ENCODE measurements around the gene DBNDD1. TPM values are rescaled to one million over a fixed set of nuclear protein-coding genes. Genes with fewer than 3 reads are reported as not detected.

Gene DBNDD1
- total RNA-seq, 4 donors from 2014 or later: 1.4 to 5.0 (median 3.5) TPM; not detected in 1

GRCh38 chr16:89996178-89996489 lies 23.1 kb downstream of the DBNDD1 start:
- no peak for ATAC-seq (ENCODE audit: low FRiP score)
- TF ChIP-seq, protein P1, sequence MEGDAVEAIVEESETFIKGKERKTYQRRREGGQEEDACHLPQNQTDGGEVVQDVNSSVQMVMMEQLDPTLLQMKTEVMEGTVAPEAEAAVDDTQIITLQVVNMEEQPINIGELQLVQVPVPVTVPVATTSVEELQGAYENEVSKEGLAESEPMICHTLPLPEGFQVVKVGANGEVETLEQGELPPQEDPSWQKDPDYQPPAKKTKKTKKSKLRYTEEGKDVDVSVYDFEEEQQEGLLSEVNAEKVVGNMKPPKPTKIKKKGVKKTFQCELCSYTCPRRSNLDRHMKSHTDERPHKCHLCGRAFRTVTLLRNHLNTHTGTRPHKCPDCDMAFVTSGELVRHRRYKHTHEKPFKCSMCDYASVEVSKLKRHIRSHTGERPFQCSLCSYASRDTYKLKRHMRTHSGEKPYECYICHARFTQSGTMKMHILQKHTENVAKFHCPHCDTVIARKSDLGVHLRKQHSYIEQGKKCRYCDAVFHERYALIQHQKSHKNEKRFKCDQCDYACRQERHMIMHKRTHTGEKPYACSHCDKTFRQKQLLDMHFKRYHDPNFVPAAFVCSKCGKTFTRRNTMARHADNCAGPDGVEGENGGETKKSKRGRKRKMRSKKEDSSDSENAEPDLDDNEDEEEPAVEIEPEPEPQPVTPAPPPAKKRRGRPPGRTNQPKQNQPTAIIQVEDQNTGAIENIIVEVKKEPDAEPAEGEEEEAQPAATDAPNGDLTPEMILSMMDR (IDR thresholded peaks at IDR 0.05): no peak
- DNase-seq (ENCODE audit: low spot score): no peak

DNA sequence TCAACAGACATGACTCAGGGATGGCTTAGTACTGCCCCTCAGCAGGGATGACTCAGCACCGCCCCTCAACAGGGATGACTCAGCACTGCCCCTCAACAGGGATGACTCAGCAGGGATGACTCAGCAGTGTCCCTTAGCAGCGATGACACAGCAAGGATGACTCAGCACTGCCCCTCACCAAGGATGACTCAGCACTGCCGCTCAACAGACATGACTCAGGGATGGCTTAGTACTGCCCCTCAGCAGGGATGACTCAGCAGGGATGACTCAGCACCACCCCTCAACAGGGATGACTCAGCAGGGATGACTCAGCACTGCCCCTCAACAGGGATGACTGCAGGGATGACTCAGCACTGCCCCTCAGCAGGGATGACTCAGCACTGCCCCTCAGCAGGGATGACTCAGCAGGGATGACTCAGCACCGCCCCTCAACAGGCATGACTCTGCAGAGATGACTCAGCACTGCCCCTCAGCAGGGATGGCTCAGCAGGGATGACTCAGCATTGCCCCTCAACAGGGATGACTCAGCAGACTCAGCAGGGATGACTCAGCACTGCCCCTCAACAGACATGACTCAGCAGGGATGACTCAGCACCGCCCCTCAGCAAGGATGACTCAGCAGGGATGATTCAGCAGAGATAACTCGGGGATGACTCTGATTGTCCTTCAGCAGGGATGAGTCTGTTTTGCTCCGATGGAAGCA lies 23.6 kb downstream of the DBNDD1 start:
- ATAC-seq (ENCODE audit: low FRiP score): peak; percentile 10
- peak; percentile 68 for DNase-seq (ENCODE audit: low spot score)

DNA sequence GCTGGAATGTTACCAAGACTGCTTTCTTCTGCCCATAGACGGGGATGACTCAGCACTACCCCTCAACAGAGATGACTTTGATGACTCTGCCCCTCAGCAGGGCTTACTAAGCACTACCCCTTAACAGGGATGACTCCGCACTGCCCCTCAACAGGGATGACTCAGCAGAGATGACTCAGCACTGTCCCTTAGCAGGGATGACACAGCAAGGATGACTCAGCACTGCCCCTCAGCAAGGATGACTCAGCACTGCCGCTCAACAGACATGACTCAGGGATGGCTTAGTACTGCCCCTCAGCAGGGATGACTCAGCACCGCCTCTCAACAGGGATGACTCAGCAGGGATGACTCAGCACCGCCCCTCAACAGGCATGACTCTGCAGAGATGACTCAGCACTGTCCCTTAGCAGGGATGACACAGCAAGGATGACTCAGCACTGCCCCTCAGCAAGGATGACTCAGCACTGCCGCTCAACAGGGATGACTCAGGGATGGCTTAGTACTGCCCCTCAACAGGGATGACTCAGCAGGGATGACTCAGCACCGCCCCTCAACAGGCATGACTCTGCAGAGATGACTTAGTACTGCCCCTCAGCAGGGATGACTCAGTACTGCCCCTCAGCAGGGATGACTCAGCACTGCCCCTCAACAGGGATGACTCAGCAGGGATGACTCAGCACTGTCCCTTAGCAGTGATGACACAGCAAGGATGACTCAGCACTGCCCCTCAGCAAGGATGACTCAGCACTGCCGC lies 24.4 kb downstream of the DBNDD1 start:
- peak; percentile 49 for ATAC-seq (ENCODE audit: low FRiP score)
- peak; percentile 75 for DNase-seq (ENCODE audit: low spot score)

GRCh38 chr16:89994389-89994720 lies 24.9 kb downstream of the DBNDD1 start:
- ATAC-seq (ENCODE audit: low FRiP score) (no peak), DNase-seq (ENCODE audit: low spot score) (no peak)
- TF ChIP-seq, protein P1 (IDR thresholded peaks at IDR 0.05): no peak

DNA sequence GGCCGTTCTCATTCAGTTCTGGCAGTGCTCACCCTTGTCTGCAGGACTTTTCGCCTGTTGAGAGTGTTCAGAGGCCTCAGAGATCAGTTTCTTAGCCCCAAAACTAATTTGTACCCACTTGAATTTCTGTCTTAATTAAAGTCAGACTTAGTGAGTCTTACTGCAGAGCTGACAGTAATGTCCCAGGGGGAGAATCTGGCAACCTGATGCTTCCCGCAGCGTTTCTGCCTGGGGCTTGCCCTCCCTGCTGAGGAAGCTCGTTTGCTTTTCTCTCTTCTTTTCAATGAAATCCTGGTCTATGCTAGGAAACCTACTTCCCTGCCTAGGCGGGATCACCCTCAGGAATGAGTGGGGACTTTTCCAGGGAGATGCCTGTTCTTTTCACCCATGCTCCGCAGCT lies 25.3 kb downstream of the DBNDD1 start:
- no peak for DNase-seq (ENCODE audit: low spot score)
- ATAC-seq (ENCODE audit: low FRiP score): no peak
- TF ChIP-seq, protein P1 (IDR thresholded peaks at IDR 0.05): no peak

DNA sequence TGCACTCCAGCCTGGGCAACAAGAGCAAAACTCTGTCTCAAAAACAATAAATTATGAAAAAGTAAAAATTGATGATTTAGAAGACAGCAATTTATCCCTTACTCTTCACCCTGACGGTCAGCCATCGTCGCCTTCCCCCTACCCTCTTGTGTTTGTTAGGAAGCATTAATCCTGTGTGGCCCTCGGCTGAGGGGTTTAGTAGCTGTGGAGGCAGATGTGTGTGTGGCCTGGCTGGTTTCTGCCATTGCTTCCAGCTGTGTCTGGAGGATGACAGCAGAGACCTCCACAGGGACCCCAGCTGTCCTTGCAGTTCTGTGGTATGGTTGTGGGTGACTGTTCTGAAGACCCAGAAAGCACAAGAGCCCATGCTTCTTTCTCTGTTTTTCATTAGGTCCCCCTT lies 25.9 kb downstream of the DBNDD1 start:
- ATAC-seq (ENCODE audit: low FRiP score) (no peak), DNase-seq (ENCODE audit: low spot score) (no peak)
- TF ChIP-seq, protein P1 (IDR thresholded peaks at IDR 0.05): no peak

DNA sequence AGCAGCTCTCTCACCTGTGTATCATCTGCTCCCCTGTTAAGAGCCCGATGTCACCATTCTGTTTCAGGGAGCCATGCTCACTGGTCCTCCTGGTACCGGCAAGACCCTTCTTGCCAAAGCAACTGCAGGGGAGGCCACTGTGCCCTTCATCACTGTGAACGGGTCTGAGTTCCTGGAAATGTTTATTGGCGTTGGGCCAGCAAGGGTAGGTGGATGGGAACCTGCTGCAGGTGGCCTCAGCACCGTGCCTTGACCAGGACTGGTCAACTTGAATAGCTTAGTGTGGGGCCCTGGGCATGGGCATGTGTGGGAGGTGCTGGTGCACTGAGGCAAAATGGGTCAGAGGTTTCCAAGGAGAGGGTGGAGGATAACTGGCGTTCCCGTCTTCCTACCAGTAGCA lies 28.5 kb downstream of the DBNDD1 start:
- TF ChIP-seq, protein P1 (IDR thresholded peaks at IDR 0.05): no peak
- ATAC-seq (ENCODE audit: low FRiP score) (no peak), DNase-seq (ENCODE audit: low spot score) (no peak)

- DNase-seq (ENCODE audit: low spot score): no peak
- TF ChIP-seq, protein P1 (IDR thresholded peaks at IDR 0.05): no peak
- ATAC-seq (ENCODE audit: low FRiP score): no peak
Observed at GRCh38 chr16:89988951-89989350, 30.3 kb downstream of the DBNDD1 start.

All from omental fat pad (tissue), 4 donors.